Erythroblast (primary cell): ENCODE results near the gene UBE2O.

Source experiments
- DNase-seq, 2 experiments: peaks; one replicate each; lab custom pipeline; 2025; lab: John Stamatoyannopoulos, UW
- GATA1 ChIP-seq: IDR thresholded peaks from 2 replicates; pipeline ENCODE4 v1.6.1; 2011; ENCODE audit warnings: low read depth, mild to moderate bottlenecking, control low read depth, low read length, moderate library complexity
- POLR2A ChIP-seq: IDR thresholded peaks from 2 replicates; pipeline ENCODE4 v1.6.1; 2011; ENCODE audit warnings: mild to moderate bottlenecking, low read length

Gene UBE2O

GRCh38 chr17:76452660-76453430 lies at the start of gene UBE2O:
TSS of gene UBE2O (minus strand) at chr17:76453152. CDS start at chr17:76453141, 11 bp downstream.
- peak; percentile 91 to 96 for DNase-seq
- peak; percentile 44 for TF ChIP-seq POLR2A
- TF ChIP-seq GATA1 = no peak

- TF ChIP-seq POLR2A = peak; percentile 3
- TF ChIP-seq GATA1 = no peak
- no peak for DNase-seq
These were observed 48.9 kb upstream of the UBE2O start for GRCh38 chr17:76501827-76502307.

DNA sequence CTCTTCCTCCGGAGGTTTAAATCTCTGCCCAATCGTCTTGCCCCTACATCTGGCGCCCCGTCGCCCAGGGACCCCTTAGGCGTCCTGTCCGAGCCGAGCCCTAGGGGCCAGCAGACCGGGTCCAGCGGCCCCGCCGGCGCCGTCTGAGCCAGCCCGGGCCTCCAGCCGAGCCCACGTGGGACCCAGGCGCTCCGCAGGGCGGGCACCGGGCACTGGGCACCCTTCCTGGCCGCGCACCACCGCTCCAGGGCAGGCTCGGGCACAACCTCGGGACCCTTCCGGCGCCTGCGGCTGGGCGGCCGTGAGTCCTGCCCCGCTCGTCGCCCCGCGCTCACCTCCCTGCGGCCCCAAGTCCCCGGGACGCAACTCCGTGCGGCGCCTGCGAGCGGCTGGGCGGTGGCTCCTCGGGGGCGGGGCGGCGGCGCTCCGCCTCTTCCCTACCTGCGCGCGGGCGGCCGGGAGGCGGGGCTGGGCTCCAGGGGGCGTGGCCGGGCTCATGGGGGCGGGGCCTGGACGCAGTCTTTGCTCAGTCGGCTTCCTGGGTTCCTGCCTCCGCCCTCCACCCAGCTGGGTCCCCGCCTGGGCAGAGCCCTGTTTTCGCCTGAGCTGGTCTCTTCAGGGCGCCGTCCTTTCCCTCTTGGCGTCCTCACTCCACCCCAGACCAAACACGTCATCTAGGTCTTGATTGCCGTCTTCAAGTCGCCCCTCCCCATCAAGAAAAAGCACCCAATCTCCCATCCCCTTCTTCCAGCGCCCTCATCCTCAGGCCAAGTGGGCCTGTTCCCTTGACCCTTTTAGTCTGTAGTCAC lies 48.3 kb upstream of the UBE2O start, which contains the start of gene RHBDF2:
Gene RHBDF2, minus strand, starts transcription at position 406 of the 809 bp plus-strand sequence. CDS start 19,899 bp downstream, outside the sequence.
- peak; percentile 87 to 96 for DNase-seq
- TF ChIP-seq GATA1 (no peak), POLR2A (peak; percentile 33)

DNA sequence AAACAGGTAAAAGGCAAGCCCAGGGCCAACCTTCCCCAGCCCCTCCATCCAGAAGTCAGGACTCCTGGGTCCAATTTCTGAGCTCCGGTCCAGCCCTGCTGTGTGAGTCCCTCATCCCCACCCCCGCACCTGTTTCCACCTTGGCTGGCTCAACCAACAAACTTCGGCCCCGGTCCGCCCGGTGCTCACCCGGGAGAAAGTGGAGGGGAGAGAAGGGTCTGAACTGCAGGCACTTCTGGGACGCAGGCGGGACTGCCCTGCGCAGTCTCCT lies 47.7 kb upstream of the UBE2O start:
- no peak for TF ChIP-seq POLR2A
- TF ChIP-seq GATA1 = no peak
- no peak for DNase-seq

GRCh38 chr17:76500074-76500746 lies 47.3 kb upstream of the UBE2O start:
- TF ChIP-seq GATA1 (no peak), POLR2A (no peak)
- DNase-seq = no peak

DNA sequence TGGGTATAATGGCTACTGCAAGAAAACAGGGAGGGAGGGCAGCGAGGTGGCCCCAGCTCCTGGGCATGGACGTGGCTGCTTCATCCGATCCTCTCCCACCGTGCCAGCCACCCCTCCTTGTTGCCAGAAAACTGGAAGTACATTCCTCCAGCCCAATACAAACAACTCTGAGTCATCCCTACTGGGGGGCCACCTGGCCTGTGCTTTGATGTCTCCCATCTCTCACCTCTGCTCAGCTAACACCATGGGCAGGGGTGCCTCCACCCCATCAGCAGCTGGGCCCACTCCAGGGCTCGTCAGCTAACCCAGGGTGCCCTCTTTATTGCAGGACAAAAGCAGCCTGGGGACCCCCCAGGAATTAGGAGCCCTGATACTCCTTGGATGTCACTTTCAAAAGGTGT lies 46.3 kb upstream of the UBE2O start:
- TF ChIP-seq POLR2A (no peak), GATA1 (no peak)
- no peak for DNase-seq

DNA sequence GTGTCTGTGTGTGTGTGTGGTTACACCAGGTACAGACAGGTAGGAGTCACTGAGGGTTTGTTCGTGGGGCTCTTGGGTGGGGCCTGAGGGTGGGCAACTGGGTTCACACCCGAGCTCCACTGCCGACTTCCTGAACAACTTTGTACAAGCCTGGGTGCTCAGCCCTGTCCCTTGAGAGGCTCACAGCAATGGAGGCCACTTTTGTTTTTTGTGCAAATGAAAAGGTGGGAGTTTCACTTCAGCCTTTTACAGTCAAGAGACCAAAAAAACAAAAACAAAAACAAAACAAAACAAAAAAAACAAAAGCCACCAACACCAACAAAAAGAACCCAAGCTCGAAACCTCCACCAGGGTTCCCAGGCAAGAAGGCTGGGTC lies 45.9 kb upstream of the UBE2O start:
- TF ChIP-seq POLR2A = no peak
- no peak for TF ChIP-seq GATA1
- DNase-seq = no peak

GRCh38 chr17:76497979-76498875 lies 45.3 kb upstream of the UBE2O start:
- DNase-seq = no peak
- TF ChIP-seq GATA1 (no peak), POLR2A (no peak)

DNA sequence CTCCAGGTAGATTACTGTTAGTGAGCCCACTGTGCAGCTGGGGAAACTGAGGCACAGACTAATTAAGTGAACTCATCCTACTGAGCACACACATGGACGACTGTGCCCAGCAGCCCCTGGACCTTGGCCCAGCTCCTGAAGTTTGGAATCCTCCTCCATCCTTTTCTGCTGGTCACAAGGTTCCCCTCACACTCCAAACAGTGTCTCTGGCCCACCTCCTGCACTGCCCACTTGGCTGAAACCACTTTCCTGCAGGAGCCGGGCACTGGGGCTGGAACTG lies 44.7 kb upstream of the UBE2O start:
- TF ChIP-seq POLR2A = no peak
- TF ChIP-seq GATA1 = no peak

GRCh38 chr17:76496464-76496863 lies 43.5 kb upstream of the UBE2O start:
- no peak for TF ChIP-seq GATA1
- TF ChIP-seq POLR2A = no peak

More for the DNA sequence above, 44.7 kb upstream of the UBE2O start:
- DNase-seq = no peak

DNA sequence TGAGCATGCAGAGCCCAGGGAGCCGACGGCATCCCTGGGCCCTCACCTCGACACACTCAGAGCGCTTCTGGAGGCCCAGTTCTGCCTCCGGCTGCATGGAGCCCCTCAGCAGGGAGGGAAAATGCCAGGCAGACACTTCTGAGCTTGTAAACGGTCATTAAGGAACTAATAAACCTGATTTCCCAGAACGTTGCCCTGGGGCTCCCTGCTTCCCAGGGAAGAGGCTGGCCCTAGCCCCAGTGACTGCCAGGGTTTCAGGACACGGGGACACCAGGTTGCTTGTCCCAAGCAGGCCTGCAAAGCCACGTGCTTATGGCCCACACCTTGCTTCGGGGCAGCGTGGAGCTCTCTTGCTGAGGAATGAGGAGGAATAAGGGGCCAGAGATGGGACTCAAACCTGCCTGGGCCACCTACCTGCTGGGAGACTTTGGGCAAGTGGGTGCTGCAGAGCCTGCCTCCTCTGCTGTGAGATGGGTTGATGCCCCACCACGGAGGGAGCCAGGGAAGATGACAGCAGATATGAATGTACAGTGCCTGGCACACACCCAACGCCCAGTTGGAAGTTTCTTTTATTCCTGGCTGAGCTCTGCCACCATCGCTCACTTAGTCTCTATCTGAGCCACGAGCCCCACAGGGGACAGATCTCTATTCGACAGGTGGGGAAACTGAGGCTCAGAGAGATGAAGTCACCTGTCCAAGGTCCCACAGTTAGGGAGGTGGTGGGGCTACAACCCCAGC lies 42.9 kb upstream of the UBE2O start:
- no peak for TF ChIP-seq GATA1
- no peak for TF ChIP-seq POLR2A

More at GRCh38 chr17:76496464-76496863, 43.5 kb upstream of the UBE2O start:
- no peak for DNase-seq

GRCh38 chr17:76493505-76494167 lies 40.7 kb upstream of the UBE2O start:
- no peak for DNase-seq
- no peak for TF ChIP-seq GATA1
- TF ChIP-seq POLR2A = no peak

More for the DNA sequence above, 42.9 kb upstream of the UBE2O start:
- no peak for DNase-seq
